Lower lobe of right lung (tissue), 2 donors: ENCODE results near the gene NAT8L. TPM values are rescaled to one million over a fixed set of nuclear protein-coding genes. Genes with fewer than 3 reads are reported as not detected.
"Not testable (repeated sequence)": the region's sequence is repeated elsewhere in the genome, so short reads cannot be mapped to it uniquely, and the experiment has no call there.

Experiments used
- ATAC-seq, 2 donors: fragments of 200-7000 bp; cut with Tn5 transposase; one replicate each; pipeline ENCODE4 v1.9.1; 2020 to 2022; ENCODE audit warnings: mild to moderate bottlenecking in 2 of 2, moderate library complexity in 2 of 2
- DNase-seq: peaks from one replicate; pipeline ENCODE4 v3.0.0-alpha.2; 2020
- H3K27ac ChIP-seq: fragments of 200-600 bp; one replicate; pipeline ENCODE4 v1.8.0; 2022
- H3K27me3 ChIP-seq: fragments of 200-600 bp; one replicate; pipeline ENCODE4 v1.8.0; 2022; ENCODE audit warnings: low read depth
- H3K36me3 ChIP-seq: fragments of 200-600 bp; one replicate; pipeline ENCODE4 v1.8.0; 2022; ENCODE audit warnings: mild to moderate bottlenecking
- H3K4me1 ChIP-seq: fragments of 200-600 bp; one replicate; pipeline ENCODE4 v1.8.0; 2022
- H3K4me3 ChIP-seq: fragments of 200-600 bp; one replicate; pipeline ENCODE4 v1.8.0; 2022; ENCODE audit warnings: mild to moderate bottlenecking
- H3K9me3 ChIP-seq: fragments of 200-600 bp; one replicate; pipeline ENCODE4 v1.8.0; 2022
- intact Hi-C: fragments of 100-400 bp; cut with DNase I; formaldehyde crosslinking; loops from one replicate; pipeline ENCODE4 v1.11.0; 2022
- long read RNA-seq: library from polyadenylated mRNA; unstranded; transcript quantifications from one replicate; pipeline ENCODE4 v2.0.0, GENCODE V29; 2021
- total RNA-seq: library from RNA; stranded (reverse); fragmentation: NEBNext Ultra II Directional; extraction: Animal tissue kit (Norgen Biotek cat#: 25700); gene quantifications from one replicate; pipeline ENCODE4 v1.2.1, GENCODE V29; 2021
- TF ChIP-seq, protein P1 (sequence below): fragments of 200-600 bp; IDR thresholded peaks from one replicate; pipeline ENCODE4 v1.8.0; 2022; ENCODE audit warnings: antibody characterized with exemption, mild to moderate bottlenecking
- donor health status: DM: no; HTN: yes; CAD: no; lungs with severe emphysema.

Gene NAT8L
- 0.24 TPM for total RNA-seq
- long read RNA-seq, partial matches to known transcripts, result 0 of 1 reads
- long read RNA-seq, other reads (novel, unspliced or antisense), result 1 of 1 reads

- H3K27ac ChIP-seq, result no peak within 1 kb of the TSS
These were observed at the start of gene NAT8L for GRCh38 chr4:2059046-2059725. Gene NAT8L, plus strand, starts transcription at chr4:2059327. Its CDS starts 185 bp downstream, at chr4:2059512.

GRCh38 chr4:2009651-2010233 is 49.4 kb upstream of the NAT8L start:
- peaks cover 3% of the 10 kb centered on the region for H3K36me3 ChIP-seq
- no peaks in the 10 kb centered on the region for H3K27me3 ChIP-seq
- H3K4me1 ChIP-seq, result peaks cover 20% of the 10 kb centered on the region
- no peaks in the 10 kb centered on the region for H3K9me3 ChIP-seq
- ATAC-seq (peak; percentile 68 to 72), DNase-seq (peak; percentile 79)
- H3K27ac ChIP-seq, result peak overlapping the region; percentile 97
- intact Hi-C loops, result no loop called here
- TF ChIP-seq, protein P1, sequence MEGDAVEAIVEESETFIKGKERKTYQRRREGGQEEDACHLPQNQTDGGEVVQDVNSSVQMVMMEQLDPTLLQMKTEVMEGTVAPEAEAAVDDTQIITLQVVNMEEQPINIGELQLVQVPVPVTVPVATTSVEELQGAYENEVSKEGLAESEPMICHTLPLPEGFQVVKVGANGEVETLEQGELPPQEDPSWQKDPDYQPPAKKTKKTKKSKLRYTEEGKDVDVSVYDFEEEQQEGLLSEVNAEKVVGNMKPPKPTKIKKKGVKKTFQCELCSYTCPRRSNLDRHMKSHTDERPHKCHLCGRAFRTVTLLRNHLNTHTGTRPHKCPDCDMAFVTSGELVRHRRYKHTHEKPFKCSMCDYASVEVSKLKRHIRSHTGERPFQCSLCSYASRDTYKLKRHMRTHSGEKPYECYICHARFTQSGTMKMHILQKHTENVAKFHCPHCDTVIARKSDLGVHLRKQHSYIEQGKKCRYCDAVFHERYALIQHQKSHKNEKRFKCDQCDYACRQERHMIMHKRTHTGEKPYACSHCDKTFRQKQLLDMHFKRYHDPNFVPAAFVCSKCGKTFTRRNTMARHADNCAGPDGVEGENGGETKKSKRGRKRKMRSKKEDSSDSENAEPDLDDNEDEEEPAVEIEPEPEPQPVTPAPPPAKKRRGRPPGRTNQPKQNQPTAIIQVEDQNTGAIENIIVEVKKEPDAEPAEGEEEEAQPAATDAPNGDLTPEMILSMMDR, result peak; percentile 23
- H3K4me3 ChIP-seq, result peak overlapping the region; percentile 84

More at GRCh38 chr4:2059046-2059725, at the start of gene NAT8L:
- peak; percentile 60 for DNase-seq
- TF ChIP-seq, protein P1, result no peak
- Histone ChIP-seq H3K27me3 (peaks cover 59% of the 10 kb centered on the region), H3K4me1 (peaks cover 4% of the 10 kb centered on the region), H3K36me3 (no peaks in the 10 kb centered on the region), H3K4me3 (peak within 1 kb of the TSS; percentile 41), H3K9me3 (no peaks in the 10 kb centered on the region)
- peak in 1 of 2 donors; percentile 40 for ATAC-seq
- intact Hi-C loops, result no loop called here

DNA sequence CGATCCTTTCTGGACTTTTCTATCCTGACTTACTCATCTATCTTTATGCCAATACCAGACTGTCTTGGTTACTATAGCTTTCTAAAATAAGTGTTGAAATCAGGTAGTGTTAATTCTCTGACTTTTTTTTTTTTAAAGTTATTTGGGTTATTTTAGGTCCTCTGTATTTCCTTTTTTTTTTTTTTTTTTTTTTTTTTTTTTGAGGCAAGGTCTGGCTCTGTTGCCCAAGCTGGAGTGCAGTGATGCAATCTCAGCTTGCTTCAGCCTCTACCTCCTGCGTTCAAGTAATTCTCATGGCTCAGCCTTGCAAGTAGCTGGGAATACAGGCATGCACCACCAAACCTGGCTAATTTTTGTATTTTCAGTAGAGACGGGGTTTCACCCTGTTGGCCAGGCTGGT is 47.5 kb upstream of the NAT8L start:
- TF ChIP-seq, protein P1, result no peak
- H3K36me3 ChIP-seq, result peaks cover 3% of the 10 kb centered on the region
- no peak overlapping the region for H3K27ac ChIP-seq
- no peak overlapping the region for H3K4me3 ChIP-seq
- peak; percentile 59 for DNase-seq
- ATAC-seq, result no peak
- no peaks in the 10 kb centered on the region for H3K27me3 ChIP-seq
- no peaks in the 10 kb centered on the region for H3K9me3 ChIP-seq
- intact Hi-C loops, result no loop called here
- H3K4me1 ChIP-seq, result peaks cover 20% of the 10 kb centered on the region

DNA sequence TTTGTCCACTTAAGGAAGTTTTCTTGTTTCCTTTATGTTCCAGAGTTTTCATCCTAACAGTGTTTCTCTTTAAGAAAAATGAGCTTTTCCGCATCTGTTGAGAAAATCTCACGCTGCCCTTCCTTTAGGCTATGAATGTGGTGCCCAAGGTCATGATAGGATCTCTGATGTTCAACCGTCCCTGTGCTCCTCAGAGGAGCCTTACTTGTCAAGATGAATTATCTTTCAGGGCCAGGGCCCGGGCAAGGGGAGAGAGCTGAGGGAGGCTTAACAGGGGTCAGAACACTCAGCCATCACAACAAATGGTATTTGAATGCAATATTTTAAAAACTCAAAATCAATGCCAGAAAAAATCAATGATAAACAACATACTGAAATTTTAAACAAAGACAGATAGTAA is 44.1 kb upstream of the NAT8L start:
- H3K27ac ChIP-seq, result no peak overlapping the region

GRCh38 chr4:2021358-2022018 is 37.6 kb upstream of the NAT8L start:
- H3K27ac ChIP-seq, DNase-seq, H3K36me3 ChIP-seq, H3K4me1 ChIP-seq, H3K9me3 ChIP-seq, ATAC-seq, H3K4me3 ChIP-seq, intact Hi-C loops: not testable (repeated sequence)
- peaks cover 17% of the 10 kb centered on the region for H3K27me3 ChIP-seq

More for the DNA sequence above, 44.1 kb upstream of the NAT8L start:
- no peak for ATAC-seq
- H3K36me3 ChIP-seq, result no peaks in the 10 kb centered on the region
- H3K4me3 ChIP-seq, result no peak overlapping the region
- DNase-seq, result no peak
- H3K4me1 ChIP-seq, result peaks cover 5% of the 10 kb centered on the region
- no peaks in the 10 kb centered on the region for H3K9me3 ChIP-seq
- H3K27me3 ChIP-seq, result no peaks in the 10 kb centered on the region
- intact Hi-C loops, result no loop called here
- TF ChIP-seq, protein P1, result no peak
